Endothelial cell of umbilical vein (primary cell): Measurements from ENCODE around the gene AFP. TPM values are rescaled to one million over a fixed set of nuclear protein-coding genes. Genes with fewer than 3 reads are reported as not detected.

Experiments
- BruUV-seq: library from RNA; stranded (reverse); fragments of 400-500 nt; replicated peaks from 2 replicates; lab custom pipeline; 2021; lab: Mats Ljungman, UMichigan
- CTCF ChIA-PET: fragments of 300-600, 350-600 bp; sonication (Branson Sonifier 250); formaldehyde crosslinking; loops from one replicate; lab custom pipeline; 2021; ENCODE audit warnings: antibody characterized with exemption, inconsistent platforms; lab: Charles Lee
- POLR2A ChIA-PET: fragments of 300-600, 350-600 bp; sonication (Branson Sonifier 250); formaldehyde crosslinking; loops from one replicate; lab custom pipeline; 2021; ENCODE audit warnings: antibody characterized with exemption, inconsistent platforms; lab: Charles Lee
- DNase-seq: peaks from one replicate; pipeline ENCODE4 v3.0.0-alpha.2; 2011; ENCODE audit warnings: low read depth, low spot score
- FAIRE-seq: peaks from 2 replicates; lab custom pipeline; 2011; peaks lifted over from hg19 to GRCh38; lab: Jason Lieb, UNC
- H2AFZ ChIP-seq: 2 replicates; pipeline ENCODE4 v1.6.0; 2012; ENCODE audit warnings: low read depth, low read length, control low read depth, inconsistent platforms
- H3K27ac ChIP-seq: 2 replicates; pipeline ENCODE4 v1.5.1; 2011; ENCODE audit warnings: low read depth, mild to moderate bottlenecking, control low read depth, low read length, moderate library complexity; ENCODE audit not compliant: insufficient read depth
- H3K27me3 ChIP-seq, 2 experiments: 2 replicates each; pipeline versions ENCODE4 v1.6.0 to v1.6.1; 2011; ENCODE audit warnings: low read length in 2 of 2, mixed read lengths in 1 of 2; ENCODE audit not compliant: control insufficient read depth in 2 of 2, insufficient read depth in 2 of 2
- H3K36me3 ChIP-seq, 2 experiments: 2 replicates in 1 of 2; 3 replicates in 1 of 2; pipeline ENCODE4 v1.5.1; 2011; ENCODE audit warnings: low read length in 2 of 2, mild to moderate bottlenecking in 1 of 2, moderate library complexity in 1 of 2; ENCODE audit not compliant: control insufficient read depth in 2 of 2, insufficient read depth in 2 of 2; ENCODE audit errors: extremely low read depth in 1 of 2
- H3K4me1 ChIP-seq: 3 replicates; pipeline ENCODE4 v1.5.1; 2011; ENCODE audit warnings: mild to moderate bottlenecking, low read length; ENCODE audit not compliant: control insufficient read depth, insufficient read depth; ENCODE audit errors: extremely low read depth
- H3K4me2 ChIP-seq: 2 replicates; pipeline ENCODE4 v1.6.1; 2011; ENCODE audit warnings: low read length, control low read depth, mixed read lengths; ENCODE audit not compliant: insufficient read depth
- H3K4me3 ChIP-seq, 3 experiments: fragments of 200-600 bp in 1 of 3; sonication (generic), shearing (Covaris generic) in 1 of 3; replicated peaks in 1 of 3; 2 replicates each; pipeline ENCODE4 v1.5.1; 2011 to 2016; ENCODE audit warnings: control low read depth in 3 of 3, low read length in 3 of 3, mild to moderate bottlenecking in 2 of 3, inconsistent platforms in 1 of 3, low read depth in 1 of 3, moderate library complexity in 1 of 3; ENCODE audit not compliant: insufficient read depth in 1 of 3
- H3K79me2 ChIP-seq: 2 replicates; pipeline ENCODE4 v1.6.0; 2012; ENCODE audit warnings: low read length, inconsistent platforms; ENCODE audit not compliant: control insufficient read depth, insufficient read depth
- H3K9ac ChIP-seq: replicated peaks from 2 replicates; pipeline ENCODE3; 2011; ENCODE audit warnings: low read length, control low read depth; ENCODE audit not compliant: insufficient read depth; ENCODE audit errors: extremely low read depth
- H3K9me1 ChIP-seq: replicated peaks from 3 replicates; pipeline ENCODE4 v1.6.0; 2011; ENCODE audit warnings: mild to moderate bottlenecking, low read length; ENCODE audit not compliant: control insufficient read depth, insufficient read depth; ENCODE audit errors: extremely low read depth
- H3K9me3 ChIP-seq: replicated peaks from 2 replicates; pipeline ENCODE4 v1.5.1; 2012; ENCODE audit warnings: low read length, inconsistent platforms; ENCODE audit not compliant: control insufficient read depth, insufficient read depth
- H4K20me1 ChIP-seq: replicated peaks from 2 replicates; pipeline ENCODE3; 2011; ENCODE audit warnings: mild to moderate bottlenecking, low read length; ENCODE audit not compliant: control insufficient read depth, insufficient read depth; ENCODE audit errors: extremely low read depth
- CTCF ChIP-seq, 2 donors: IDR thresholded peaks; 1 replicate in 1 of 2; 2 replicates in 1 of 2; pipeline ENCODE4 v1.5.1; 2011; ENCODE audit warnings: low read length in 2 of 2, mild to moderate bottlenecking in 2 of 2, moderate library complexity in 2 of 2, control low read depth in 1 of 2, inconsistent platforms in 1 of 2, low read depth in 1 of 2; ENCODE audit not compliant: insufficient read depth in 1 of 2; ENCODE audit errors: extremely low read depth in 1 of 2
- EZH2 ChIP-seq: IDR thresholded peaks from 2 replicates; pipeline ENCODE4 v1.6.1; 2012; ENCODE audit warnings: borderline replicate concordance, low read depth, mild to moderate bottlenecking, moderate library complexity, low read length, inconsistent platforms; ENCODE audit not compliant: severe bottlenecking
- FOS ChIP-seq: IDR thresholded peaks from 2 replicates; pipeline ENCODE4 v1.6.1; 2011; ENCODE audit warnings: mild to moderate bottlenecking, low read length, moderate library complexity, borderline replicate concordance; ENCODE audit not compliant: insufficient read depth
- JUN ChIP-seq: IDR thresholded peaks from 2 replicates; pipeline ENCODE4 v1.6.1; 2011; ENCODE audit warnings: borderline replicate concordance, low read depth; ENCODE audit not compliant: insufficient read length, insufficient read depth
- MAX ChIP-seq: IDR thresholded peaks from 2 replicates; pipeline ENCODE4 v1.6.1; 2011; ENCODE audit not compliant: insufficient read depth, insufficient read length
- MYC ChIP-seq: IDR thresholded peaks from one replicate; pipeline ENCODE4 v1.6.1; 2011; ENCODE audit warnings: mild to moderate bottlenecking, low read depth, low read length
- POLR2A ChIP-seq: IDR thresholded peaks from 2 replicates; pipeline ENCODE4 v1.6.1; 2012; ENCODE audit warnings: low read depth, mild to moderate bottlenecking, control low read depth, low read length
- POLR2AphosphoS5 ChIP-seq: IDR thresholded peaks from 2 replicates; pipeline ENCODE4 v1.6.1; 2012; ENCODE audit warnings: low read depth, mild to moderate bottlenecking, control low read depth, low read length, moderate library complexity; ENCODE audit not compliant: insufficient read depth
- dilution Hi-C: fragments of 300-500 bp; cut with MboI; formaldehyde crosslinking; loops from one replicate; pipeline ENCODE4 v1.15.0; 2019; ENCODE audit warnings: low sequenced_read_pairs; ENCODE audit not compliant: extremely low pct_ligation_motif_present
- intact Hi-C: fragments of 100-400 bp; cut with micrococcal nuclease; formaldehyde crosslinking; loops from one replicate; pipeline ENCODE4 v1.10.0; 2022
- polyA plus RNA-seq, 4 experiments: library from polyadenylated mRNA; depleted of rRNA in 3 of 4; stranded (reverse) in 3 of 4; unstranded in 1 of 4; fragments of >200 nt; gene quantifications; 2 replicates each; pipeline versions ENCODE4 v1.2.1 to v1.2.3, GENCODE V29; 2011 to 2012; ENCODE audit warnings: missing spikeins in 1 of 4
- total RNA-seq: library from RNA; stranded (reverse); gene quantifications from 2 replicates; pipeline ENCODE4 v1.2.3, GENCODE V29; 2021

AFP gene
- total and polyA plus RNA-seq, 2 donors (not counting 3 experiments of a cell fraction or from before 2014, with no cell fraction given), result not detected

DNA sequence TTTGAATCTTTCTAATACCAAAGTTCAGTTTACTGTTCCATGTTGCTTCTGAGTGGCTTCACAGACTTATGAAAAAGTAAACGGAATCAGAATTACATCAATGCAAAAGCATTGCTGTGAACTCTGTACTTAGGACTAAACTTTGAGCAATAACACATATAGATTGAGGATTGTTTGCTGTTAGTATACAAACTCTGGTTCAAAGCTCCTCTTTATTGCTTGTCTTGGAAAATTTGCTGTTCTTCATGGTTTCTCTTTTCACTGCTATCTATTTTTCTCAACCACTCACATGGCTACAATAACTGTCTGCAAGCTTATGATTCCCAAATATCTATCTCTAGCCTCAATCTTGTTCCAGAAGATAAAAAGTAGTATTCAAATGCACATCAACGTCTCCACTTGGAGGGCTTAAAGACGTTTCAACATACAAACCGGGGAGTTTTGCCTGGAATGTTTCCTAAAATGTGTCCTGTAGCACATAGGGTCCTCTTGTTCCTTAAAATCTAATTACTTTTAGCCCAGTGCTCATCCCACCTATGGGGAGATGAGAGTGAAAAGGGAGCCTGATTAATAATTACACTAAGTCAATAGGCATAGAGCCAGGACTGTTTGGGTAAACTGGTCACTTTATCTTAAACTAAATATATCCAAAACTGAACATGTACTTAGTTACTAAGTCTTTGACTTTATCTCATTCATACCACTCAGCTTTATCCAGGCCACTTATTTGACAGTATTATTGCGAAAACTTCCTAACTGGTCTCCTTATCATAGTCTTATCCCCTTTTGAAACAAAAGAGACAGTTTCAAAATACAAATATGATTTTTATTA lies 3.6 kb upstream of the AFP start:
- Histone ChIP-seq H3K79me2 (no peaks in the 10 kb centered on the region), H3K9me1 (no peaks in the 10 kb centered on the region), H4K20me1 (no peaks in the 10 kb centered on the region), H3K27me3 (peaks cover 0 to 9% of the 10 kb centered on the region in 2 experiments), H3K4me3 (no peak overlapping the region), H3K4me1 (no peaks in the 10 kb centered on the region), H3K4me2 (no peak overlapping the region), H3K36me3 (no peaks in the 10 kb centered on the region), H3K27ac (no peak overlapping the region), H3K9ac (no peak overlapping the region), H3K9me3 (no peaks in the 10 kb centered on the region), H2AFZ (no peak overlapping the region)
- FAIRE-seq (no peak), DNase-seq (no peak)
- intact Hi-C loops (no loop called here), dilution Hi-C loops (no loop called here)
- TF ChIP-seq FOS (no peak), EZH2 (no peak), CTCF (IDR thresholded peaks at IDR 0.05; ENCODE audit: extremely low read depth in 1 of 2, insufficient read depth in 1 of 2, low read depth in 1 of 2, low read length in 2 of 2) (no peak), POLR2A (no peak)
- no TSS peak for BruUV-seq
- ChIA-PET POLR2A (no interaction called here), CTCF (interaction anchor here (1.0 to 3.4 kb wide), 6 partner anchors 14 to 1136 kb away, joined by 3 to 24 read pairs (median 3); no protein-coding TSS in a partner anchor)

GRCh38 chr4:73433140-73433539 lies 2.9 kb upstream of the AFP start:
- Histone ChIP-seq H3K4me1 (no peaks in the 10 kb centered on the region), H3K4me2 (no peak overlapping the region), H2AFZ (no peak overlapping the region), H3K36me3 (no peaks in the 10 kb centered on the region), H4K20me1 (no peaks in the 10 kb centered on the region), H3K9ac (no peak overlapping the region), H3K9me3 (no peaks in the 10 kb centered on the region), H3K4me3 (no peak overlapping the region), H3K27me3 (peaks cover 0 to 11% of the 10 kb centered on the region in 2 experiments), H3K79me2 (no peaks in the 10 kb centered on the region), H3K27ac (no peak overlapping the region), H3K9me1 (no peaks in the 10 kb centered on the region)
- CTCF ChIA-PET, result interaction anchor here (1.0 to 3.4 kb wide), 5 partner anchors 13 to 1137 kb away, joined by 3 to 24 read pairs (median 3); no protein-coding TSS in a partner anchor
- no peak for FAIRE-seq
- TF ChIP-seq JUN, result no peak
- no peak for TF ChIP-seq EZH2
- TF ChIP-seq MYC, result no peak
- no peak for TF ChIP-seq POLR2AphosphoS5
- TF ChIP-seq MAX, result no peak
- dilution Hi-C loops, result no loop called here
- BruUV-seq, result no TSS peak
- intact Hi-C loops, result no loop called here
- no peak for DNase-seq
- POLR2A ChIA-PET, result no interaction called here
